NCI-H1092 (cell line): Measurements from ENCODE around the gene ZNRF3.

Experiments
- DNase-seq: peaks from one replicate; lab custom pipeline; 2025; lab: John Stamatoyannopoulos, UW

Gene ZNRF3

DNA sequence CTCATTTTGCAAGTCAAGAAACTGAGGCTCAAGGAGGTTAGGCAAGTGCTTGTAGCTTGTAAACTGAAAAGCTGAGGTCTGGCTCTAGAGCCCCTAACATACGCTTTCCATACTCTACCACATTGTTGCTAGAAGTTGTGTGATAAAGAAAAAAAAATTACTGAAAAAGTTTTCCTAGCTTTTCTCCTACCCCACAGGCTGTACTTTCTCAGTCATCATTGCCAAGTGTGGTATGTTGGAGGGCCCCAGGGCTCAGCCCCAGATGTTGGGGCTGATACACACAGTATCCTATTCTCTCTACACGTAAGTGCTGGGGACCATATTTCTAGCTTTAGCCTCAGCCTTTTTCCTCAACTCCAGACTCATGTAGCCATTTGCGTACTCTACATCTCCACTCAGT, 205.4 kb downstream of the ZNRF3 start:
- DNase-seq: no peak

DNA sequence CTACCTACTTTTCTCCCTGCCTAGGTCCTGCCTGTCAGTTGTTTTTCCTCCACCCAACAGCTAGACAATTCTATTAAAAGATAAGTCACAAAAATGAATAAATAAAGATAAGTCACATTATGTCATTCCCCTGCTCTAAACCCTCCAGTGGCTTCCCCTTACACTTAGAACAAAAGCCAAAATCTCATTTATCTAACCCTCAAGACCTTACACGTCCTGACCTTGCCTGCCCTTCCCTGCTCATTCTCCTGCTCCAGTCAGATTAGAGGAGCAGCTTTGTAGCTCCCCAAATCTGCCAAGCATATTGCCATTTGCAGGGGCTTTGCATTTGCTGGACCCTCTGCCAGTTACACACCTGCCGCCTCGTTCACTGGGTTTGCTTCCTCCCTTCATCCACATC, 206.1 kb downstream of the ZNRF3 start:
- no peak for DNase-seq

DNA sequence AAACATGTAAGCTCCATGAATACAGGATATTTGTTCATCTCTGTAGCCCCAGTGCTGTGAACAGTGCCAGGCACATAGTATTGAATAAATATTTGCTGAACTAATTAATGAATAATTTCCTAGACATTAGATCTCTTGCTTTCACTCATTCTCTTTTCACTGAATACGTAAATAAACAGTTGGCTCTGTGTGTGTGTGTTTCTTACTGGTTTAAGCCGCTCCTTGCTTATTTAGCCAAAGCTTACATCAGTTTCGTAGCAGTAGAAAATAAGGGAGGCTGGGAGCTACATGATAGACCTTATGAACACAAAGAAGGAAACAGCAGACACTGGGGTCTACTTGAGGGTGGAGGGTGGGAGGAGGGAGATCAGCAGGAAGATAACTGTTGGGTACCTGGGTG, 206.7 kb downstream of the ZNRF3 start:
- DNase-seq: no peak

DNA sequence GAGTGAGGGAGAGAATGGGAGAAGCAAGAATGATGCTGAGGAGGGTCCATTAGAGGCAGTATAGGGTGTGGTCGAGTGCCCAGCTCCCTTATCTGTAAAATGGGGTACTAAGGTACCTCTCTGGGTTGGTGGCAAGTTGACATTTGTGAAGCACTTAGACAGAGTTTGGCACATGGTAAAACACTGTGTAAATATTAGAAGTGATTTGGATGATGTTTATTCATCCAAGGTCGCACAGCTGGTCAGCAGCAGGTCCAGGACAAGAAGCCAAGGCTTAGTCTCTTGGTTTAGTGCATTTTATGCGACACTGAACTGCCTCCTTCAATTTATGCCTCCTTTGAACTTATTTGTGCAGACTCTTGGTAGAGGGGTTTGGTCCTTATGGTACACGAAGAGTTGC, 208.9 kb downstream of the ZNRF3 start:
- DNase-seq: no peak

DNA sequence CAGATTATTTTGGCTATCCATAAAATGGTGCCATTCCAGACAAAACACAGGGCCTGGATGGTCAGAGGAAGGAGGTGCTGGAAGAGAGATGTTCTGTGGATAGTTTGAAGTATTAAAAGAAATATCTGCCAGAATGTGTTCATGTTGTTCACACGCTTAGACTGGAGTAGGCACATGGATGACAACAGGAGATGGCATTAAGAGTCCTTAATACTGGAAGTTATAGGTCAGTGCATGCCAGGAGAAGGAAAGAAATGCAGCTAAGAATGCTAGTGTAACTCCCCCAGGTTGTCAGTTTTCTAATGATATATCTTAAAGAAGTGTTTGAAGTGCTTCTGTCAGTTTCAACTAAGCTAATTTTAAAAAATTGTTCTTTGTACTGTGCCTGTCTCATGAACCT, 209.7 kb downstream of the ZNRF3 start:
- no peak for DNase-seq

DNA sequence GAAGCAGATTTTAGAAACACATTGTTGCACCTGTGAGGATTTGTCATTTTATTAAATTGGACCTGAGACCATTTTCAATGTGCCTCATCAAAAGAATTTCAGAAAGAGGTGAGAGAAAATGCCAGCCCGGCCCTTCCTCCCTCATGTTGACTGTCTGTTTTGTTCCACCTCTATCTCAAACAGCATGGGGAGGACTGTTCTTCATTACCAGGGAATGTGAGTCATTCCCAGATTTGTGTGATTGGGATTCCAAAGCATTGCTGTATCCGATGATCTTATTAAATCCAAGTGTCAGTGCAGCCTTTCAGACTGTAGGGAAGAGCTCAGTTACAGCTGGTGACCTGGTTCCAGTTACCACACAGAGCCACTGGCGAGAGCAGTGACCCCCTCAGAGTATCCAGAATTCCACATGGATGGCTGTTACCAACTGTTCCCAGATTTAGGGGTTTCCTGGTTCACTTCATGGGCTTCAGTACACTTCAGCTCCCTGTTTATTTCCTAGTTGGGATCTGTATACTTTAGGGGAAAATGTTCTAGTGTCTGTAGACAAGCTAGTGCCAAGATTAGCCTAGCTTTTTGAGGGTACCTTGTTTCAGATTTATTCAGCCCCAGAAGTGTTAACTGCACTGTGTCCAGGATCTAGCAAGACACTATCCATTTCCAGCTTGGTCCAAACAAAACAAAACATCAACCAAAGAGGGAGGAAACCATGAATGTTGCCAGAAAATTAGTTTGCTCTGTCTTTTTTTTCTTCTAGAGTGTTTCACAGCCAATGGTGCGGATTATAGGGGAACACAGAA, 210.3 kb downstream of the ZNRF3 start:
- no peak for DNase-seq

DNA sequence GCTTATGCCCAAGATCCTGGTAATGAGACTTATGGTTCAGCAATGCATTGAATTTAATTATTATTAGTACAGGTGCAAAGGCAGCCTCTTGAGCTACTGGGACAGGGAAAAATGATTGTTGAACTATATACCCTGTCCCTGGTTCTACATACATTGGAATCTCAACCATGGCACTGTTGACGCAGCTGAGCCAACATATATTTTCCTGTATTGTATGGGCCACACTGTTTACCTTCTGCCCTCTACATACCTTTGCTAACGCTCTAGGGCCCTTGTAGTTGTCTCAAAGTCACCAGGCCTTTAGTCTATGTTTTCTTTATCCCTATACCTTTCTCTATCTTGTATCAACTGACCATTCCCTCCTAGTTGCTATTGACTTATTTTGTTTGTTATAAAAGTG, 212.1 kb downstream of the ZNRF3 start:
- no peak for DNase-seq

DNA sequence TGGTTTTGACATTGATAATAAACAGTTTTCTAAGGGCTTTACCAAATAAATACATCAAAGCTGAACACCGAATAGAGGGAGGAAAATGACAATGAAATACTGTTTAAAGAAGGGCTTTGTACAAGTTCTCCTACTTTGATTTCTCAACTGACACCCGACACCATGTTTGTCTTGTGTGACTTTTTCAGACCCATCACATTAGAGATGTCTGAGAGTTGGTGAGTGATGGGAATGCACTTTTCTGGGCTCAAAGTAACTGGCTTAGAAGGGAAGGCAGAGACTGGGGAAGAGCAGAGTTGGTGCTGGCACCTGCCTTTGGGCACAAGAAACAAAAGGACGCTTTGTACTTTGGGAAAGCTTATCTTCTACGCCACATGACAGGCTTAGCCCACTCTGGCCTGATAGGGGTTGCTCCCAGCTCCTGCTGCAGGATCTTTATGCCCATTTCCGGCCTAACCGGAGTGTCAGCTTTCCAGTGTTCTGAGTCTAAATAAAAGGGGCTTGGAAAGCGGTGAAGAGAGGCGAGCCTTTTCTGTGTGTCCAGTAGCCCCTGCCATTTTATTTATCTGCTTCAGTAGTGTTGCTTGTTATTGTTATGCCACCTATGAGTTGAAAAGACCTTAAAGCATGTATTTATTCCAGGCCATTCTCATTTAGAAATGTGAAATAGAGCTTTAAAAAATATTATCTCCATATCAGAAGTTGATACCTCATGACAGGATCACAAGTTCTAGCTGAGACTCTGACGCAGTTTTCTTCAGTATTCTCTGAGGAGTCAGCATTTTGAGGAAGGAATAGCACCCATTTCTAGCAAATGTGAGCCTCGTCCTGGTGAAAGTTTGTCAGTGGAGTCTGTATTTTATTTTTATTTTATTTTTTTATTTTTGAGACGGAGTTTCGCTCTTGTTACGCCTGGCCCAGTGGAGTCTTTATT, 213.6 kb downstream of the ZNRF3 start:
- DNase-seq: no peak

DNA sequence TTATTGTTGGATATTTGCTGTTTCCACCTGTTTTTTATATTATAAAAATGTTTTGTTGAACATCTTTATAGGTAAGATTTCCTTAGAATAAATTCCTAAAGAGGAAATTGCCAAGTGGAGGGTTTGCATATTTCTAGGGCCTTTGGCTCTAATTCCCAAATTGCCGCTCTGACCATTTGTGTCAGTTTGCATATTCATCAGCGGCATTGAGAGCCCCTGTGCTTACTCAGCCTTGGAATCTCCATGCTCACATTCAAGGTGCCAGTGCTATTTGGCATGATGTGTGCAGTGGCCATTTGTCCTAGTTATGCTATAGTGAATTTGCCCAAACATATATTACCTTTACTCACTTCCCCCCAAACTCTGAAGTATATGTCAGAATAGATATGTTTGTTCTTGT, 214.9 kb downstream of the ZNRF3 start:
- DNase-seq: no peak

DNA sequence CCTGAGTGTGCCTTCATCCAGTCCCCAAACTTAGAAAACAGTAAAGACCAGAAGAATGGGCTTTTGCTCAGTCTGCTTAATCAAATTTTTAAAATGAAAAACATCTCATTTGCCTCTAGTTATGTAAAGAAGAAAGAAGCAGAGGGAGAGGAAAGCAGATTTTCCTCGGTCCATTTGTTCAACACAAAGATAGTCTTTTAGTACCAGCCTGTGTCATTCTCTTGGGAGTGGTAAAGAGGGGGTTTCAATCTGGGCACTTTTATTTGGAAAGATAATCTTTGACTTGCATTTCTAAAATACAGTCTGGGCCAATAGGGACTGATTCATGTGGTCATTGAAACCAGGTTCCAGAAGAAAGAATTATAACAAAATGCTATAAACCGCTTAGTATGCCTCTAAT, 218.9 kb downstream of the ZNRF3 start:
- no peak for DNase-seq

DNA sequence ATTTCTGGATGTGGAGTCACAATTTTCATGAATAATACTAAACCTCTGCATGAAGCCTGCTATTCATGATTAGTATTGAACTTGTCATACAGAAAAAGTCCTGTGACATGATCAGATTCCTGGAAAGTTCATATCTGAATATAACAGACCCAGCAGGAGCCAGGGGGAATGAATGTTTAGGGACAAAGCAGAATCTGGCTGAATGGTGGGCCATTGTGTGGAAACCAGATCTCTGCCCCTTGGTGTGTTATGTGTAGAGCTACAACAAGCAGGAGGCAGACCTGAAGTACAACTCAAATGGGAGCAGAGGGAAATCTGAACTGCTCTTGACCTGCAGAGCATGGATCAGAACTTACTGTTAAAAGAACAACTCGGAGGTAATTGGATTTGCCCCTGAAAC, 219.7 kb downstream of the ZNRF3 start:
- DNase-seq: no peak

DNA sequence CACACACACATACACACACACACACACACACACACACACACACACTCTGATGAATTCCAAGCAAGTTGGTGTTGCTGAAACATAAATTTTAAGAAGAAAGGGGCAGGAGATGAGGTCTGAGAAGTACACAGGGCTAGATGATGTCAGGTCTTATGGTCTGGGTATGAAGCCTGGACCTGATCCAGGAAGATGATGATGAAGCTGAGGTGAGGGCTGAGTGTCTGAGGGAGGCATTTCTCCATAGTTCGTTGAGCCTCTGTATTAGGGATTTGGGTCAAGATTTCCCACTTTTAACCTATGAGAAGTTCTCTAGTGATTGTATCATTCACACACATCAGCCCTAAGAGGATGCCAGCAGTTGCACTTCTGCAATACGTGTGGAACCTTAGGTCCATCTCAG, 222.1 kb downstream of the ZNRF3 start:
- no peak for DNase-seq

DNA sequence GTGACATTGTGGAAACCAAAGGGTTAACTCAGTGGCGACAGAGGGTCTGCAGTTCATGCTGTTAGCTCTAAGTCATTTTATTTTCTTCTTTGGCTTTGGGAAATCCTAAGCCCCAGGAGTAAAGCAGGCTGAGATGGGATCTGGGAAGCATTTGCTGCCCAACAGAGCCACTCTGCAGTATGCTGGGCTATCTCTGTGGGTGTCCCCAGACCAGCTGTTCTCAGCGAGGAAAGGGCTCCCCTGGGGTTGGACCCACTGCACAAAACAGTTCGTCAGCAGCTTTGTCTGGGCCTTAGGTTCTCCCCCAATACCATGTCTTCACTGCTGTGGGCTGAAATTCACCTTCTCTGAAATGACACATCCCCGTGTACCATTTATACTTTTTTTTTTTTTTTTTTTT, 223.5 kb downstream of the ZNRF3 start:
- DNase-seq: no peak
